Erythroblast (primary cell): ENCODE measurements around the gene NPIPA1.
"Not testable (repeated sequence)": the region's sequence is repeated elsewhere in the genome, so short reads cannot be mapped to it uniquely, and the experiment has no call there.

Source experiments
- GATA1 ChIP-seq: IDR thresholded peaks from 2 replicates; pipeline ENCODE4 v1.6.1; 2011; ENCODE audit warnings: low read depth, mild to moderate bottlenecking, control low read depth, low read length, moderate library complexity
- POLR2A ChIP-seq: IDR thresholded peaks from 2 replicates; pipeline ENCODE4 v1.6.1; 2011; ENCODE audit warnings: mild to moderate bottlenecking, low read length

DNA sequence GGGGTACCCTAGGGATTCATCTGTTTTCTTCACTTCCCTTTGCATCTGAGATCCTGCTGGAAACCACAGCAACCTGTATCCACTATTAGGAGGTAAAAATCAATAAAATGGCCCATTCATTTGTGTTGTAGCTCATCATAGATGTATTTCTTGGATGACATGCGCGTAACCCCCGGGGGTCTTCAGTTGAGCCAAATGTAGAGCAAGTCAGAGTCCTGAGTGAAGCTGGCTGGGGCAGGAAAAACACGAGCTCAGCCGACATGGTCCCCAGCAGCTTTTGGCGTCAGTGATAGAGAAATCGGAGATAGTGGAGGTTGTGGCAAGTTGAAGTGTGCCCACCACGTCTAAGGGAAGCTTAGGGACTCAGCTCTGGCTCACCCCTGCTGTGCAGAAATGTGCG, 41.2 kb upstream of the NPIPA1 start:
- TF ChIP-seq POLR2A, GATA1: not testable (repeated sequence)
